ENCODE results near the gene ACAD10.
"Not testable (repeated sequence)": the region's sequence is repeated elsewhere in the genome, so short reads cannot be mapped to it uniquely, and the experiment has no call there.

ACAD10 gene

GRCh38 chr12:111685811-111686573 lies at the start of gene ACAD10, which contains the start of gene BRAP:
Gene ACAD10, plus strand, starts transcription at chr12:111686053. Its CDS starts 6,657 bp downstream, at chr12:111692710.
Gene BRAP, minus strand, starts transcription at chr12:111685956. Its CDS starts 164 bp downstream, at chr12:111685792.
- DNase-seq: peak; percentile 86 to 93 (median 89)

GRCh38 chr12:111636209-111636945 lies 49.5 kb upstream of the ACAD10 start:
- no peak for DNase-seq

GRCh38 chr12:111638556-111638955 lies 47.3 kb upstream of the ACAD10 start:
- no peak for DNase-seq

GRCh38 chr12:111640506-111640905 lies 45.3 kb upstream of the ACAD10 start:
- DNase-seq: no peak

- no peak for DNase-seq
Observed at GRCh38 chr12:111642681-111643426, 43.0 kb upstream of the ACAD10 start.

GRCh38 chr12:111643427-111643826 lies 42.4 kb upstream of the ACAD10 start:
- no peak for DNase-seq

- DNase-seq: no peak
Observed at GRCh38 chr12:111645433-111645832, 40.4 kb upstream of the ACAD10 start.

GRCh38 chr12:111650912-111651311 lies 34.9 kb upstream of the ACAD10 start:
- DNase-seq: no peak

- DNase-seq: not testable (repeated sequence)
Observed at GRCh38 chr12:111652530-111652929, 33.3 kb upstream of the ACAD10 start.

GRCh38 chr12:111653596-111653995 lies 32.3 kb upstream of the ACAD10 start:
- DNase-seq: no peak

GRCh38 chr12:111655356-111655755 lies 30.5 kb upstream of the ACAD10 start:
- no peak for DNase-seq

GRCh38 chr12:111656016-111656415 lies 29.8 kb upstream of the ACAD10 start:
- no peak for DNase-seq

GRCh38 chr12:111664499-111664898 lies 21.4 kb upstream of the ACAD10 start:
- no peak for DNase-seq

- no peak for DNase-seq
Observed at GRCh38 chr12:111664961-111665865, 20.6 kb upstream of the ACAD10 start.

- no peak for DNase-seq
Observed at GRCh38 chr12:111672822-111673381, 13.0 kb upstream of the ACAD10 start.

GRCh38 chr12:111673503-111673902 lies 12.3 kb upstream of the ACAD10 start:
- no peak for DNase-seq

- DNase-seq: no peak
Observed at GRCh38 chr12:111677186-111677585, 8.7 kb upstream of the ACAD10 start.

- not testable (repeated sequence) for DNase-seq
Observed at GRCh38 chr12:111684485-111685198, 1.2 kb upstream of the ACAD10 start.

- peak in 1 of 6 experiments; percentile 27 for DNase-seq
Observed at GRCh38 chr12:111685322-111685810, 487 bp upstream of the ACAD10 start.

- no peak for DNase-seq
Observed at GRCh38 chr12:111686574-111687105, 787 bp downstream of the ACAD10 start.

GRCh38 chr12:111687255-111687654 lies 1.4 kb downstream of the ACAD10 start:
- DNase-seq: no peak
